ENCODE data around the gene TNFRSF1A.
A peak's percentile ranks its signal among the peaks of the same experiment; 100 is the strongest.

Gene TNFRSF1A

GRCh38 chr12:6380141-6381121 lies 38.6 kb upstream of the TNFRSF1A start:
- no peak overlapping the region for H3K9ac ChIP-seq (ENCODE audit: low read length)
- peaks cover 48% of the 10 kb centered on the region for H3K4me1 ChIP-seq (ENCODE audit: control insufficient read depth, insufficient read depth, low read length)
- H3K36me3 ChIP-seq (ENCODE audit: control insufficient read depth, insufficient read depth, low read length), result no peaks in the 10 kb centered on the region

GRCh38 chr12:6378709-6379472 lies 37.0 kb upstream of the TNFRSF1A start:
- Histone ChIP-seq H3K27ac (ENCODE audit: low read depth, low read length) (peak overlapping the region; percentile 44), H3K4me1 (ENCODE audit: control insufficient read depth, insufficient read depth, low read length) (peaks cover 38% of the 10 kb centered on the region), H3K27me3 (ENCODE audit: control insufficient read depth, insufficient read depth, low read length) (no peaks in the 10 kb centered on the region)

More at GRCh38 chr12:6380141-6381121, 38.6 kb upstream of the TNFRSF1A start:
- H3K27me3 ChIP-seq (ENCODE audit: control insufficient read depth, insufficient read depth, low read length), result no peaks in the 10 kb centered on the region
- H3K4me3 ChIP-seq (ENCODE audit: low read length), result no peak overlapping the region
- peak overlapping the region; percentile 1 for H3K27ac ChIP-seq (ENCODE audit: low read depth, low read length)

GRCh38 chr12:6377667-6377994 lies 35.8 kb upstream of the TNFRSF1A start:
- H3K4me1 ChIP-seq (ENCODE audit: control insufficient read depth, insufficient read depth, low read length), result peaks cover 29% of the 10 kb centered on the region

More at GRCh38 chr12:6378709-6379472, 37.0 kb upstream of the TNFRSF1A start:
- H3K9ac ChIP-seq (ENCODE audit: low read length), result no peak overlapping the region
- H3K4me3 ChIP-seq (ENCODE audit: low read length), result no peak overlapping the region
- H3K36me3 ChIP-seq (ENCODE audit: control insufficient read depth, insufficient read depth, low read length), result no peaks in the 10 kb centered on the region

GRCh38 chr12:6376870-6377666 lies 35.2 kb upstream of the TNFRSF1A start:
- H3K36me3 ChIP-seq (ENCODE audit: control insufficient read depth, insufficient read depth, low read length), result no peaks in the 10 kb centered on the region
- H3K4me1 ChIP-seq (ENCODE audit: control insufficient read depth, insufficient read depth, low read length), result peaks cover 29% of the 10 kb centered on the region
- no peak overlapping the region for H3K4me3 ChIP-seq (ENCODE audit: low read length)
- H3K27ac ChIP-seq (ENCODE audit: low read depth, low read length), result peak overlapping the region; percentile 67
- H3K9ac ChIP-seq (ENCODE audit: low read length), result no peak overlapping the region
- H3K27me3 ChIP-seq (ENCODE audit: control insufficient read depth, insufficient read depth, low read length), result no peaks in the 10 kb centered on the region

More at GRCh38 chr12:6377667-6377994, 35.8 kb upstream of the TNFRSF1A start:
- no peaks in the 10 kb centered on the region for H3K36me3 ChIP-seq (ENCODE audit: control insufficient read depth, insufficient read depth, low read length)
- peak overlapping the region; percentile 67 for H3K27ac ChIP-seq (ENCODE audit: low read depth, low read length)
- H3K4me3 ChIP-seq (ENCODE audit: low read length), result no peak overlapping the region
- no peak overlapping the region for H3K9ac ChIP-seq (ENCODE audit: low read length)
- H3K27me3 ChIP-seq (ENCODE audit: control insufficient read depth, insufficient read depth, low read length), result no peaks in the 10 kb centered on the region

- Histone ChIP-seq H3K4me1 (ENCODE audit: control insufficient read depth, insufficient read depth, low read length) (peaks cover 29% of the 10 kb centered on the region), H3K9ac (ENCODE audit: low read length) (no peak overlapping the region), H3K4me3 (ENCODE audit: low read length) (no peak overlapping the region), H3K27me3 (ENCODE audit: control insufficient read depth, insufficient read depth, low read length) (no peaks in the 10 kb centered on the region), H3K27ac (ENCODE audit: low read depth, low read length) (peak overlapping the region; percentile 67), H3K36me3 (ENCODE audit: control insufficient read depth, insufficient read depth, low read length) (no peaks in the 10 kb centered on the region)
These were observed 34.4 kb upstream of the TNFRSF1A start for GRCh38 chr12:6376079-6376869.

- Histone ChIP-seq H3K4me3 (ENCODE audit: low read length) (peak within 1 kb of the TSS; percentile 59), H3K27ac (ENCODE audit: low read depth, low read length) (peak within 1 kb of the TSS; percentile 67), H3K27me3 (ENCODE audit: control insufficient read depth, insufficient read depth, low read length) (no peaks in the 10 kb centered on the region), H3K9ac (ENCODE audit: low read length) (peak within 1 kb of the TSS; percentile 57), H3K36me3 (ENCODE audit: control insufficient read depth, insufficient read depth, low read length) (no peaks in the 10 kb centered on the region), H3K4me1 (ENCODE audit: control insufficient read depth, insufficient read depth, low read length) (peaks cover 29% of the 10 kb centered on the region)
These were observed 33.6 kb upstream of the TNFRSF1A start, which contains the start of gene SCNN1A for GRCh38 chr12:6375269-6376078. TSS of gene SCNN1A (minus strand) at chr12:6375563. CDS start at chr12:6374783, 780 bp downstream.

GRCh38 chr12:6374786-6375160 lies 32.9 kb upstream of the TNFRSF1A start:
- H3K9ac ChIP-seq (ENCODE audit: low read length), result peak overlapping the region; percentile 57
- H3K27ac ChIP-seq (ENCODE audit: low read depth, low read length), result no peak overlapping the region
- peak overlapping the region; percentile 59 for H3K4me3 ChIP-seq (ENCODE audit: low read length)
- no peaks in the 10 kb centered on the region for H3K36me3 ChIP-seq (ENCODE audit: control insufficient read depth, insufficient read depth, low read length)
- H3K4me1 ChIP-seq (ENCODE audit: control insufficient read depth, insufficient read depth, low read length), result peaks cover 25% of the 10 kb centered on the region
- no peaks in the 10 kb centered on the region for H3K27me3 ChIP-seq (ENCODE audit: control insufficient read depth, insufficient read depth, low read length)

GRCh38 chr12:6374028-6374785 lies 32.3 kb upstream of the TNFRSF1A start:
- Histone ChIP-seq H3K9ac (ENCODE audit: low read length) (peak overlapping the region; percentile 2), H3K4me1 (ENCODE audit: control insufficient read depth, insufficient read depth, low read length) (peaks cover 21% of the 10 kb centered on the region), H3K27ac (ENCODE audit: low read depth, low read length) (peak overlapping the region; percentile 6), H3K27me3 (ENCODE audit: control insufficient read depth, insufficient read depth, low read length) (no peaks in the 10 kb centered on the region), H3K36me3 (ENCODE audit: control insufficient read depth, insufficient read depth, low read length) (no peaks in the 10 kb centered on the region), H3K4me3 (ENCODE audit: low read length) (peak overlapping the region; percentile 59)

GRCh38 chr12:6373022-6373787 lies 31.3 kb upstream of the TNFRSF1A start:
- Histone ChIP-seq H3K4me1 (ENCODE audit: control insufficient read depth, insufficient read depth, low read length) (peaks cover 16% of the 10 kb centered on the region), H3K9ac (ENCODE audit: low read length) (no peak overlapping the region)

More at GRCh38 chr12:6373022-6373787, 31.3 kb upstream of the TNFRSF1A start:
- Histone ChIP-seq H3K27me3 (ENCODE audit: control insufficient read depth, insufficient read depth, low read length) (no peaks in the 10 kb centered on the region), H3K27ac (ENCODE audit: low read depth, low read length) (peak overlapping the region; percentile 71), H3K36me3 (ENCODE audit: control insufficient read depth, insufficient read depth, low read length) (no peaks in the 10 kb centered on the region), H3K4me3 (ENCODE audit: low read length) (peak overlapping the region; percentile 59)
